Measurements from ENCODE around the gene PPM1L.

- TF ChIP-seq CTCF (IDR thresholded peaks at IDR 0.05; ENCODE audit: low read length) (peak; percentile 57), EZH2phosphoT487 (IDR thresholded peaks at IDR 0.05; ENCODE audit: low read length) (no peak)
These were observed 200.8 kb downstream of the PPM1L start for GRCh38 chr3:160956785-160957184.
